ENCODE results near the gene MAPK14.

- TF ChIP-seq CTCF (IDR thresholded peaks at IDR 0.05; ENCODE audit: extremely low read depth in 1 of 2, insufficient read depth in 1 of 2, low read depth in 1 of 2, low read length in 2 of 2) (no peak), POLR2AphosphoS5 (IDR thresholded peaks at IDR 0.05; ENCODE audit: insufficient read depth, low read depth, low read length) (no peak), POLR2A (IDR thresholded peaks at IDR 0.05; ENCODE audit: low read depth, low read length) (no peak)
Measured at GRCh38 chr6:36072681-36073080, 45.1 kb downstream of the MAPK14 start.
